Testis (tissue), 2 donors: ENCODE results near the gene TMEM150B.

Source experiments
- CTCF ChIP-seq, 3 experiments: fragments of 450-650 bp in 2 of 3; fragments of 200-600 bp in 1 of 3; sonication (generic) in 1 of 3; IDR thresholded peaks; one replicate each; pipeline ENCODE4 v1.5.1; 2016 to 2019; ENCODE audit warnings: antibody characterized with exemption in 3 of 3, mild to moderate bottlenecking in 2 of 3, moderate library complexity in 1 of 3
- POLR2A ChIP-seq: fragments of 450-650 bp; IDR thresholded peaks from one replicate; pipeline ENCODE4 v1.6.1; 2017; ENCODE audit warnings: antibody characterized with exemption, mild to moderate bottlenecking, moderate library complexity

- TF ChIP-seq CTCF (IDR thresholded peaks at IDR 0.05) (no peak), POLR2A (no peak)
Observed at GRCh38 chr19:55358493-55358892, 33.4 kb upstream of the TMEM150B start.
